Liver (tissue), 9 donors: ENCODE results near the gene UBE2F. TPM values are rescaled to one million over a fixed set of nuclear protein-coding genes. Genes with fewer than 3 reads are reported as not detected.

ENCODE experiments used
- DNase-seq: peaks from one replicate; pipeline ENCODE4 v3.0.0-alpha.2; 2017; ENCODE audit warnings: low spot score
- H3K27ac ChIP-seq, 2 donors: one replicate each; pipeline ENCODE4 v1.7.0; 2013; ENCODE audit warnings: inconsistent platforms in 2 of 2, low read length in 2 of 2, control low read depth in 1 of 2, low read depth in 1 of 2, mild to moderate bottlenecking in 1 of 2
- H3K27me3 ChIP-seq, 4 donors: one replicate each; pipeline versions ENCODE4 v1.6.1 to v1.7.0; 2013; ENCODE audit warnings: low read length in 3 of 4, inconsistent platforms in 1 of 4, mild to moderate bottlenecking in 1 of 4, moderate library complexity in 1 of 4; ENCODE audit not compliant: control insufficient read depth in 4 of 4, insufficient read depth in 4 of 4
- H3K36me3 ChIP-seq, 4 donors: one replicate each; pipeline versions ENCODE4 v1.6.1 to v1.7.0; 2013; ENCODE audit warnings: low read length in 3 of 4, mild to moderate bottlenecking in 3 of 4, low read depth in 1 of 4, moderate library complexity in 1 of 4; ENCODE audit not compliant: control insufficient read depth in 4 of 4, insufficient read depth in 3 of 4
- H3K4me1 ChIP-seq, 4 donors: one replicate each; pipeline versions ENCODE4 v1.6.1 to v1.7.0; 2013; ENCODE audit warnings: low read length in 3 of 4, mild to moderate bottlenecking in 3 of 4, moderate library complexity in 1 of 4; ENCODE audit not compliant: control insufficient read depth in 4 of 4, insufficient read depth in 4 of 4
- H3K4me3 ChIP-seq, 3 donors: one replicate each; pipeline versions ENCODE4 v1.6.1 to v1.7.0; 2013; ENCODE audit warnings: low read length in 3 of 3, control low read depth in 1 of 3, low read depth in 1 of 3, mild to moderate bottlenecking in 1 of 3
- H3K9ac ChIP-seq, 2 donors: one replicate each; pipeline ENCODE4 v1.7.0; 2013; ENCODE audit warnings: low read length in 2 of 2, mild to moderate bottlenecking in 2 of 2, moderate library complexity in 2 of 2, control low read depth in 1 of 2, low read depth in 1 of 2
- H3K9me3 ChIP-seq, 4 donors: one replicate each; pipeline versions ENCODE4 v1.6.1 to v1.7.0; 2013; ENCODE audit warnings: low read length in 3 of 4; ENCODE audit not compliant: control insufficient read depth in 4 of 4
- CTCF ChIP-seq: fragments of 150-350 bp; IDR thresholded peaks from 2 replicates; pipeline ENCODE4 v1.5.1; 2017; ENCODE audit warnings: improper control_type of control experiment, low read depth, low read length; ENCODE audit not compliant: missing input control
- EGR1 ChIP-seq, 2 donors: IDR thresholded peaks; 2 replicates each; pipeline ENCODE4 v1.6.1; 2016 to 2018; ENCODE audit warnings: antibody characterized with exemption in 2 of 2, low read depth in 2 of 2
- FOXA1 ChIP-seq: IDR thresholded peaks from 2 replicates; pipeline ENCODE4 v1.6.1; 2016; ENCODE audit warnings: antibody characterized with exemption
- FOXA2 ChIP-seq: IDR thresholded peaks from 2 replicates; pipeline ENCODE4 v1.6.1; 2016; ENCODE audit warnings: antibody characterized with exemption
- GABPA ChIP-seq, 2 donors: IDR thresholded peaks in 1 of 2; conservative IDR thresholded peaks in 1 of 2; 2 replicates each; pipeline ENCODE4 v1.6.1; 2016; ENCODE audit warnings: antibody characterized with exemption in 2 of 2, mild to moderate bottlenecking in 1 of 2, moderate library complexity in 1 of 2
- HNF4A ChIP-seq, 2 donors: conservative IDR thresholded peaks; 2 replicates each; pipeline ENCODE4 v1.6.1; 2016; ENCODE audit warnings: antibody characterized with exemption in 2 of 2, mild to moderate bottlenecking in 2 of 2
- HNF4G ChIP-seq: IDR thresholded peaks from 2 replicates; pipeline ENCODE4 v1.6.1; 2016; ENCODE audit warnings: antibody characterized with exemption
- JUND ChIP-seq, 2 donors: IDR thresholded peaks; 2 replicates each; pipeline ENCODE4 v1.6.1; 2016; ENCODE audit warnings: antibody characterized with exemption in 2 of 2
- NR2F2 ChIP-seq: IDR thresholded peaks from 2 replicates; pipeline ENCODE4 v1.6.1; 2016; ENCODE audit warnings: antibody characterized with exemption
- RAD21 ChIP-seq, 2 donors: IDR thresholded peaks; 2 replicates each; pipeline ENCODE4 v1.6.1; 2016; ENCODE audit warnings: antibody characterized with exemption in 2 of 2, mild to moderate bottlenecking in 2 of 2
- REST ChIP-seq: IDR thresholded peaks from 2 replicates; pipeline ENCODE4 v1.6.1; 2016; ENCODE audit warnings: antibody characterized with exemption, mild to moderate bottlenecking
- RXRA ChIP-seq, 2 donors: IDR thresholded peaks; 2 replicates each; pipeline ENCODE4 v1.6.1; 2017 to 2018; ENCODE audit warnings: antibody characterized with exemption in 2 of 2, mild to moderate bottlenecking in 1 of 2
- SP1 ChIP-seq: IDR thresholded peaks from 2 replicates; pipeline ENCODE4 v1.6.1; 2018; ENCODE audit warnings: antibody characterized with exemption, mild to moderate bottlenecking
- TAF1 ChIP-seq: conservative IDR thresholded peaks from 2 replicates; pipeline ENCODE4 v1.6.1; 2016; ENCODE audit warnings: antibody characterized with exemption, mild to moderate bottlenecking
- YY1 ChIP-seq: IDR thresholded peaks from 2 replicates; pipeline ENCODE4 v1.6.1; 2016; ENCODE audit warnings: antibody characterized with exemption, mild to moderate bottlenecking
- WGBS: extraction: QIAGEN DNeasy Blood & Tissue Kit; methylation state at CpG from one replicate; pipeline ENCODE4 v1.1.7; 2013; 5-methylcytosine and 5-hydroxymethylcytosine counted together
- polyA plus RNA-seq, 2 donors: library from polyadenylated mRNA; stranded (reverse) in 1 of 2; unstranded in 1 of 2; fragments of 200-250 nt in 1 of 2; fragments of >200 nt in 1 of 2; fragmentation: Nextera tagmentation in 1 of 2; extraction: Ambion mirVana in 1 of 2; gene quantifications; one replicate each; pipeline versions ENCODE4 v1.2.1 to v1.2.3, GENCODE V29; 2013 to 2015
- total RNA-seq, 2 donors: library from RNA; depleted of rRNA; stranded (reverse); fragments of >200 nt; gene quantifications; one replicate each; pipeline ENCODE4 v1.2.3, GENCODE V29; 2014
- TF ChIP-seq, protein P1 (sequence below): IDR thresholded peaks from 2 replicates; pipeline ENCODE4 v1.6.1; 2016; ENCODE audit warnings: antibody characterized with exemption
- TF ChIP-seq, protein P2 (sequence below): IDR thresholded peaks from 2 replicates; pipeline ENCODE4 v1.6.1; 2016; ENCODE audit warnings: antibody characterized with exemption
- TF ChIP-seq, protein P3 (sequence below): IDR thresholded peaks from 2 replicates; pipeline ENCODE4 v1.6.1; 2016; ENCODE audit warnings: antibody characterized with exemption
- donor health status: healthy.
- donor health status: healthy.
- donor health status: healthy.
- donor health status: healthy.
- donor health status: healthy.

Gene UBE2F
- total and polyA plus RNA-seq, 4 donors: 30.5 to 55.3 (median 32.1) TPM

DNA sequence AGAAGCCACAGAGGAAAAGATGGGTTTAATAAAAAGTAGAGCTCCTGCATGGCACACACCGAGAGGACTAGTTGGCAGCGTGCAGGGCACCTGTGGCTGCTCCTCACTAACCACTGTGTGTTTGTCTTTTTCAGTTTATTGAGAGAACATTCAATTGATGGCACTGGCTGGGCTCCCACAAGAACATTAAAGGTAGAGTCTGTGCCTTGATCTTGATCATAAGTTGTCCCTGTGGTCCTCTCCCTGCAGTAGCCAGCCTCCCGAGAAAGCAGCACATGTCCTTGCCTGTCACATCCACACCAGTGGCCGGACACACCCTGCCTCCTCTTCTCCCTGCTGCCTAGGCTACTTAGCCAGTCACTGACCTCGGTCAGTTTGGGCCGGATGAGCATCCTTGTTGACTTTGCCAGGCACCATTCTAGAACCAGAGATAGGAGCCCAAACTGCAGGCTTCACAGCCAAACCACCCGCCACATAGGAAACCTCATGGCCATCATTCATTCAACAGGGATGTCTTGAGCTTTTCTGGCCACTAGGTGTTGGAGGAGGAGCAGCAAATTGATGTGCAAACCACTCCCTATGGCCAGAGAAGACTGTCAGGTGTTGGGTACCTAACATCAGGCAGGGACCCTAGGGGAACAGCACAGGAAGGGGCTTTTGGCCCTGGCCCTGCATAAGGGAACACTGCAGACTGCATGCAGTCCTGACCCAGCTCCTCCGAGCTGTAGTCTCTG, 63.8 kb downstream of the UBE2F start:
- Histone ChIP-seq H3K27me3 (no peaks in the 10 kb centered on the region), H3K4me1 (no peaks in the 10 kb centered on the region), H3K36me3 (peaks cover 4 to 32% (median 18%) of the 10 kb centered on the region in 4 donors), H3K9me3 (no peaks in the 10 kb centered on the region), H3K27ac (no peak overlapping the region), H3K4me3 (no peak overlapping the region), H3K9ac (no peak overlapping the region)
- TF ChIP-seq FOXA1 (no peak), SP1 (no peak)
- WGBS: 97% methylated on average over 8 of the region's 8 CpGs
- no peak for DNase-seq

- Histone ChIP-seq H3K27ac (no peak overlapping the region), H3K4me1 (no peaks in the 10 kb centered on the region), H3K9me3 (no peaks in the 10 kb centered on the region), H3K9ac (no peak overlapping the region), H3K36me3 (peaks cover 2 to 29% (median 20%) of the 10 kb centered on the region in 4 donors), H3K4me3 (no peak overlapping the region), H3K27me3 (no peaks in the 10 kb centered on the region)
- DNase-seq: no peak
- TF ChIP-seq, protein P1, sequence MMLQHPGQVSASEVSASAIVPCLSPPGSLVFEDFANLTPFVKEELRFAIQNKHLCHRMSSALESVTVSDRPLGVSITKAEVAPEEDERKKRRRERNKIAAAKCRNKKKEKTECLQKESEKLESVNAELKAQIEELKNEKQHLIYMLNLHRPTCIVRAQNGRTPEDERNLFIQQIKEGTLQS: no peak
- TF ChIP-seq REST (no peak), FOXA2 (no peak), HNF4A (conservative IDR thresholded peaks at IDR 0.05) (no peak), SP1 (no peak), YY1 (no peak), GABPA (IDR thresholded peaks at IDR 0.05 in 1 of 2, conservative IDR thresholded peaks at IDR 0.05 in 1 of 2) (no peak), RXRA (IDR thresholded peaks at IDR 0.05) (no peak), TAF1 (no peak), JUND (IDR thresholded peaks at IDR 0.05) (no peak), EGR1 (IDR thresholded peaks at IDR 0.05; ENCODE audit: low read depth in 2 of 2) (no peak), NR2F2 (no peak), FOXA1 (no peak), CTCF (no peak), RAD21 (IDR thresholded peaks at IDR 0.05) (no peak), HNF4G (no peak)
- TF ChIP-seq, protein P2, sequence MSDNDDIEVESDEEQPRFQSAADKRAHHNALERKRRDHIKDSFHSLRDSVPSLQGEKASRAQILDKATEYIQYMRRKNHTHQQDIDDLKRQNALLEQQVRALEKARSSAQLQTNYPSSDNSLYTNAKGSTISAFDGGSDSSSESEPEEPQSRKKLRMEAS: no peak
- TF ChIP-seq, protein P3, sequence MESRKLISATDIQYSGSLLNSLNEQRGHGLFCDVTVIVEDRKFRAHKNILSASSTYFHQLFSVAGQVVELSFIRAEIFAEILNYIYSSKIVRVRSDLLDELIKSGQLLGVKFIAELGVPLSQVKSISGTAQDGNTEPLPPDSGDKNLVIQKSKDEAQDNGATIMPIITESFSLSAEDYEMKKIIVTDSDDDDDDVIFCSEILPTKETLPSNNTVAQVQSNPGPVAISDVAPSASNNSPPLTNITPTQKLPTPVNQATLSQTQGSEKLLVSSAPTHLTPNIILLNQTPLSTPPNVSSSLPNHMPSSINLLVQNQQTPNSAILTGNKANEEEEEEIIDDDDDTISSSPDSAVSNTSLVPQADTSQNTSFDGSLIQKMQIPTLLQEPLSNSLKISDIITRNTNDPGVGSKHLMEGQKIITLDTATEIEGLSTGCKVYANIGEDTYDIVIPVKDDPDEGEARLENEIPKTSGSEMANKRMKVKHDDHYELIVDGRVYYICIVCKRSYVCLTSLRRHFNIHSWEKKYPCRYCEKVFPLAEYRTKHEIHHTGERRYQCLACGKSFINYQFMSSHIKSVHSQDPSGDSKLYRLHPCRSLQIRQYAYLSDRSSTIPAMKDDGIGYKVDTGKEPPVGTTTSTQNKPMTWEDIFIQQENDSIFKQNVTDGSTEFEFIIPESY: no peak
- over 99% methylated on average over 4 of the region's 4 CpGs for WGBS
These were observed 64.9 kb downstream of the UBE2F start for GRCh38 chr2:238031751-238032150.
